GM23248 (cell line): ENCODE results near the gene SLC7A10.

Experiments
- EZH2 ChIP-seq: fragments of 200-600 bp; sonication (generic); IDR thresholded peaks from 2 replicates; pipeline ENCODE4 v1.6.1; 2018; ENCODE audit warnings: antibody characterized with exemption, mild to moderate bottlenecking; ENCODE audit not compliant: insufficient read depth, poor library complexity, severe bottlenecking
- EZH2phosphoT487 ChIP-seq: fragments of 200-600 bp; sonication (generic); IDR thresholded peaks from 2 replicates; pipeline ENCODE4 v1.6.1; 2018; ENCODE audit warnings: antibody characterized with exemption, moderate library complexity, mild to moderate bottlenecking, low read depth; ENCODE audit not compliant: insufficient read depth

- no peak for TF ChIP-seq EZH2phosphoT487
- no peak for TF ChIP-seq EZH2
Measured at GRCh38 chr19:33176670-33177416, 48.8 kb downstream of the SLC7A10 start.
